GM23248 (cell line): ENCODE results near the gene SOBP.

Source experiments
- EZH2 ChIP-seq: fragments of 200-600 bp; sonication (generic); IDR thresholded peaks from 2 replicates; pipeline ENCODE4 v1.6.1; 2018; ENCODE audit warnings: antibody characterized with exemption, mild to moderate bottlenecking; ENCODE audit not compliant: insufficient read depth, poor library complexity, severe bottlenecking
- EZH2phosphoT487 ChIP-seq: fragments of 200-600 bp; sonication (generic); IDR thresholded peaks from 2 replicates; pipeline ENCODE4 v1.6.1; 2018; ENCODE audit warnings: antibody characterized with exemption, moderate library complexity, mild to moderate bottlenecking, low read depth; ENCODE audit not compliant: insufficient read depth

DNA sequence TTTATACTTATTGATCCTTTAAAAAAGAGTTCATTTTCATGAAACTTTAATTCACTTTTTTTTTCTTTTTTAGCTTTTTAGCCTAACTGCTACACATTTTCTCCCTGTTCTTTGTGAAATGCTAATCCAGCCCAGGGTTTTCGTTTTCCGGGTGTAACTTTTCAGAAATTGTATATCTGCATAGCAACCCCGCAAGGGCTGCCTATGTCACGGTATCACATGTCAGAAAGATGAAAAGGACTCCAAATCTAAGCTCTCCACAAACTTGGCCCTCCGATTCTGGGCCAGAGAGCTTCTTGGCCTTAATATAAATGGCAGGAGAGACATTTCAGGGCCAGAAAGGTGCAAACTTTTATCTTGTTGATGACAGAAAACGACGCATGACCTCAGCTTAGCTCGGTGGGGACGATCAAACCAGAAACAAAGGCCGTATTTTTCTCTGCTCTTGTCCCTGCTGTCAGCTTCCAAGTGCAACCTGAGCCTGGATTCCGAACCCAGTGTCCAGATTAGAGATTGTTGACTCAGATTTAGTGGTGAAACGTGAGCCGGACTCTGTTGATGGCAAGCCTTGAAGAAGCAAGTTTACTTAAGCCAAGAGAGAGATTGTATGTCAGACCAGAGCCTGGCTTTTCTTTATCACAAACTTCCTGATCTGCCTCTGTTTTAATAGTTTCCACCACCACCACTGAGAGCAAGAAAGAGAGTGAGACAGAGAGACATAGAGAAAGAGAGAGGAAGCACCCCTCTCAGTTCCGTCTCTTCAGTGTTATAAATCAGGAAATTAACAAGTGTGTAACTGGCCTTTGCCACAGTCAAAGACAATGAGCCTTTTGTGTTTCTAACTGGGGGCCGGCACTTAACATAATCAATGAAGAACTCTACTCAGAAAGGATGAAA, 176.4 kb downstream of the SOBP start:
- TF ChIP-seq EZH2phosphoT487: no peak
- TF ChIP-seq EZH2: no peak
